ENCODE measurements around the gene LGALS1. TPM values are rescaled to one million over a fixed set of nuclear protein-coding genes. Genes with fewer than 3 reads are reported as not detected.

LGALS1 gene
- polyA plus RNA-seq, 1 of the 3 experiments (the other 2 are of a cell fraction), result 12,045 TPM

- CTCF ChIA-PET, result interaction anchor here (0.8 to 44.3 kb wide), 8 partner anchors 9 to 119 kb away, joined by 3 to 898 read pairs (median 13); partner anchors contain the start of genes LGALS1, NOL12, SH3BP1 and TRIOBP
- Histone ChIP-seq H3K9ac (no peak overlapping the region), H4K20me1 (ENCODE audit: insufficient read depth) (peaks cover 22% of the 10 kb centered on the region; the same call in 1 of the 2 replicates), H3K36me3 (replicated peaks in 1 of 2; ENCODE audit: control insufficient read depth in 1 of 2, insufficient read depth in 2 of 2, low read length in 1 of 2) (peaks cover 0 to 2% of the 10 kb centered on the region in 2 experiments), H3K9me3 (no peaks in the 10 kb centered on the region), H3K4me1 (ENCODE audit: control insufficient read depth in 1 of 2, insufficient read depth in 2 of 2, low read depth in 1 of 2, low read length in 1 of 2) (peaks cover 19 to 37% of the 10 kb centered on the region in 2 experiments; a peak in 3 of 4 replicates), H3K27ac (ENCODE audit: low read depth in 2 of 2, low read length in 1 of 2) (peak overlapping the region; percentile 26 to 83; a peak in 2 of 4 replicates), H3F3A (replicated peaks; ENCODE audit: insufficient read depth) (peaks cover 16% of the 10 kb centered on the region), H2AFZ (ENCODE audit: low read depth) (no peak overlapping the region), H3K4me3 (ENCODE audit: low read depth in 2 of 2, low read length in 1 of 2) (no peak overlapping the region), H3K27me3 (ENCODE audit: insufficient read depth) (no peaks in the 10 kb centered on the region), H3K79me2 (ENCODE audit: insufficient read depth) (peaks cover 69% of the 10 kb centered on the region), H3K9me2 (no peaks in the 10 kb centered on the region), H3K4me2 (no peak overlapping the region)
- POLR2A ChIA-PET, result interaction anchor here (0.8 to 1.3 kb wide), 2 partner anchors 13 to 34 kb away, joined by 3 to 4 read pairs; partner anchors contain the start of gene LGALS1
- TF ChIP-seq GABPA (IDR thresholded peaks at IDR 0.05; ENCODE audit: low read depth) (no peak), GATA2 (CRISPR knock-in tag; IDR thresholded peaks at IDR 0.05) (no peak), PBX3 (IDR thresholded peaks at IDR 0.05) (no peak), EZH2phosphoT487 (IDR thresholded peaks at IDR 0.05; ENCODE audit: borderline replicate concordance, low read depth) (no peak), TCF12 (IDR thresholded peaks at IDR 0.05) (no peak), FOSL2 (IDR thresholded peaks at IDR 0.05; ENCODE audit: borderline replicate concordance, low read depth) (no peak), RXRA (IDR thresholded peaks at IDR 0.05; ENCODE audit: borderline replicate concordance, low read depth) (no peak), ELF1 (IDR thresholded peaks at IDR 0.05) (no peak), CHD2 (IDR thresholded peaks at IDR 0.05; ENCODE audit: low read length, partially characterized antibody) (no peak), TAF1 (IDR thresholded peaks at IDR 0.05; ENCODE audit: borderline replicate concordance, low read depth, low read length) (no peak), SMC3 (IDR thresholded peaks at IDR 0.05; ENCODE audit: low read depth, low read length) (no peak), MAX (IDR thresholded peaks at IDR 0.05; ENCODE audit: low read depth) (no peak), JUND (IDR thresholded peaks at IDR 0.05) (no peak), RAD21 (IDR thresholded peaks at IDR 0.05; ENCODE audit: low read length) (no peak), TEAD4 (IDR thresholded peaks at IDR 0.05; ENCODE audit: borderline replicate concordance, insufficient read depth) (no peak), NRF1 (IDR thresholded peaks at IDR 0.05; ENCODE audit: low read depth, low read length) (no peak), FOXM1 (IDR thresholded peaks at IDR 0.05; ENCODE audit: low read depth) (no peak), FOXJ3 (CRISPR knock-in tag; IDR thresholded peaks at IDR 0.05) (no peak), RFX5 (IDR thresholded peaks at IDR 0.05; ENCODE audit: low read length) (no peak), MXI1 (IDR thresholded peaks at IDR 0.05; ENCODE audit: low read depth, low read length) (no peak)
- DNase-seq, result no peak
- 83% methylated on average over 5 of the region's 5 CpGs for WGBS (ENCODE audit: low lambda C conversion rate)
These were observed 13.4 kb upstream of the LGALS1 start for GRCh38 chr22:37662039-37662438.
